Stomach (tissue), 4 donors: Measurements from ENCODE around the gene PPARA.

ENCODE experiments used
- EP300 ChIP-seq: sonication (generic); formaldehyde crosslinking; IDR thresholded peaks from one replicate; pipeline ENCODE4 v1.6.1; 2017; ENCODE audit warnings: antibody characterized with exemption
- POLR2A ChIP-seq, 4 donors: fragments of 450-650 bp; IDR thresholded peaks; one replicate each; pipeline ENCODE4 v1.6.1; 2016; ENCODE audit warnings: antibody characterized with exemption in 4 of 4, control low read depth in 2 of 4, mild to moderate bottlenecking in 1 of 4, moderate library complexity in 1 of 4
- POLR2AphosphoS5 ChIP-seq, 3 donors: sonication (generic); formaldehyde crosslinking; IDR thresholded peaks; one replicate each; pipeline ENCODE4 v1.6.1; 2016; ENCODE audit warnings: antibody characterized with exemption in 3 of 3
- TF ChIP-seq, protein P1 (sequence below), 7 experiments: fragments of 450-650 bp in 4 of 7; fragments of 200-600 bp in 3 of 7; sonication (generic) in 3 of 7; IDR thresholded peaks; one replicate each; pipeline ENCODE4 v1.5.1; 2016 to 2019; ENCODE audit warnings: antibody characterized with exemption in 7 of 7, control low read depth in 2 of 7, mild to moderate bottlenecking in 1 of 7

GRCh38 chr22:46242076-46242475 is 91.8 kb downstream of the PPARA start:
- TF ChIP-seq, protein P1, sequence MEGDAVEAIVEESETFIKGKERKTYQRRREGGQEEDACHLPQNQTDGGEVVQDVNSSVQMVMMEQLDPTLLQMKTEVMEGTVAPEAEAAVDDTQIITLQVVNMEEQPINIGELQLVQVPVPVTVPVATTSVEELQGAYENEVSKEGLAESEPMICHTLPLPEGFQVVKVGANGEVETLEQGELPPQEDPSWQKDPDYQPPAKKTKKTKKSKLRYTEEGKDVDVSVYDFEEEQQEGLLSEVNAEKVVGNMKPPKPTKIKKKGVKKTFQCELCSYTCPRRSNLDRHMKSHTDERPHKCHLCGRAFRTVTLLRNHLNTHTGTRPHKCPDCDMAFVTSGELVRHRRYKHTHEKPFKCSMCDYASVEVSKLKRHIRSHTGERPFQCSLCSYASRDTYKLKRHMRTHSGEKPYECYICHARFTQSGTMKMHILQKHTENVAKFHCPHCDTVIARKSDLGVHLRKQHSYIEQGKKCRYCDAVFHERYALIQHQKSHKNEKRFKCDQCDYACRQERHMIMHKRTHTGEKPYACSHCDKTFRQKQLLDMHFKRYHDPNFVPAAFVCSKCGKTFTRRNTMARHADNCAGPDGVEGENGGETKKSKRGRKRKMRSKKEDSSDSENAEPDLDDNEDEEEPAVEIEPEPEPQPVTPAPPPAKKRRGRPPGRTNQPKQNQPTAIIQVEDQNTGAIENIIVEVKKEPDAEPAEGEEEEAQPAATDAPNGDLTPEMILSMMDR (IDR thresholded peaks at IDR 0.05), result no peak
- TF ChIP-seq POLR2A (IDR thresholded peaks at IDR 0.05), result no peak
- TF ChIP-seq EP300, result no peak
- TF ChIP-seq POLR2AphosphoS5 (IDR thresholded peaks at IDR 0.05), result no peak
